ENCODE data around the gene SFTA2. TPM values are rescaled to one million over a fixed set of nuclear protein-coding genes. Genes with fewer than 3 reads are reported as not detected.

The SFTA2 gene
- polyA plus RNA-seq, 1 experiment = not detected

GRCh38 chr6:30962716-30963115, 30.7 kb upstream of the SFTA2 start:
- ChIA-PET CTCF (no interaction called here), POLR2A (no interaction called here)
- Histone ChIP-seq H3K27ac (ENCODE audit: low read depth, low read length) (no peak overlapping the region), H3K9me3 (ENCODE audit: control insufficient read depth, insufficient read depth, low read length) (no peaks in the 10 kb centered on the region), H3K4me3 (ENCODE audit: low read depth, low read length) (no peak overlapping the region), H3K27me3 (ENCODE audit: control insufficient read depth, insufficient read depth, low read length) (peaks cover 33% of the 10 kb centered on the region)
- no peak for TF ChIP-seq CTCF (IDR thresholded peaks at IDR 0.05; ENCODE audit: low read depth, low read length)
- DNase-seq (ENCODE audit: low read depth, low spot score) = no peak

GRCh38 chr6:30960907-30961673, 29.1 kb upstream of the SFTA2 start:
- CTCF ChIA-PET = interaction anchor here (1.2 to 2.1 kb wide), 4 partner anchors 18 to 126 kb away, joined by 3 to 9 read pairs (median 5); no protein-coding TSS in a partner anchor

GRCh38 chr6:30957716-30958115, 25.7 kb upstream of the SFTA2 start:
- Histone ChIP-seq H3K27ac (ENCODE audit: low read depth, low read length) (no peak overlapping the region), H3K9me3 (ENCODE audit: control insufficient read depth, insufficient read depth, low read length) (no peaks in the 10 kb centered on the region), H3K4me3 (ENCODE audit: low read depth, low read length) (no peak overlapping the region), H3K27me3 (ENCODE audit: control insufficient read depth, insufficient read depth, low read length) (peaks cover 33% of the 10 kb centered on the region)
- no peak for DNase-seq (ENCODE audit: low read depth, low spot score)
- no peak for TF ChIP-seq CTCF (IDR thresholded peaks at IDR 0.05; ENCODE audit: low read depth, low read length)
- POLR2A ChIA-PET = no interaction called here
- CTCF ChIA-PET = interaction anchor here (1.2 kb wide), 2 partner anchors 15 to 130 kb away, joined by 4 to 5 read pairs; no protein-coding TSS in a partner anchor

More at GRCh38 chr6:30960907-30961673, 29.1 kb upstream of the SFTA2 start:
- Histone ChIP-seq H3K9me3 (ENCODE audit: control insufficient read depth, insufficient read depth, low read length) (no peaks in the 10 kb centered on the region), H3K27me3 (ENCODE audit: control insufficient read depth, insufficient read depth, low read length) (peaks cover 30% of the 10 kb centered on the region), H3K27ac (ENCODE audit: low read depth, low read length) (no peak overlapping the region), H3K4me3 (ENCODE audit: low read depth, low read length) (no peak overlapping the region)
- POLR2A ChIA-PET = no interaction called here
- TF ChIP-seq CTCF (IDR thresholded peaks at IDR 0.05; ENCODE audit: low read depth, low read length) = no peak
- DNase-seq (ENCODE audit: low read depth, low spot score) = no peak

- no peak for DNase-seq (ENCODE audit: low read depth, low spot score)
- no peaks in the 10 kb centered on the region for H3K9me3 ChIP-seq (ENCODE audit: control insufficient read depth, insufficient read depth, low read length)
- ChIA-PET CTCF (interaction anchor here (0.8 to 1.6 kb wide), 5 partner anchors 13 to 132 kb away, joined by 3 to 6 read pairs (median 4); no protein-coding TSS in a partner anchor), POLR2A (interaction anchor here (0.6 kb wide), 1 partner anchor 37 kb away, joined by 3 read pairs; no protein-coding TSS in a partner anchor)
- peaks cover 43% of the 10 kb centered on the region for H3K27me3 ChIP-seq (ENCODE audit: control insufficient read depth, insufficient read depth, low read length)
- H3K27ac ChIP-seq (ENCODE audit: low read depth, low read length) = no peak overlapping the region
- TF ChIP-seq CTCF (IDR thresholded peaks at IDR 0.05; ENCODE audit: low read depth, low read length) = no peak
- peak overlapping the region; percentile 43 for H3K4me3 ChIP-seq (ENCODE audit: low read depth, low read length)
Observed at GRCh38 chr6:30955367-30956042, 23.5 kb upstream of the SFTA2 start.
